Fibroblast of skin of abdomen (primary cell): ENCODE data around the gene SCYL1.
"Not testable (repeated sequence)": the region's sequence is repeated elsewhere in the genome, so short reads cannot be mapped to it uniquely, and the experiment has no call there.

Experiments used
- DNase-seq: peaks from one replicate; pipeline ENCODE4 v3.0.0-alpha.2; 2013

SCYL1 gene

GRCh38 chr11:65555693-65556231, 30.9 kb downstream of the SCYL1 start:
- DNase-seq, result peak; percentile 72

GRCh38 chr11:65556470-65557279, 31.8 kb downstream of the SCYL1 start:
- no peak for DNase-seq

- no peak for DNase-seq
Observed at GRCh38 chr11:65557280-65558001, 32.6 kb downstream of the SCYL1 start.

GRCh38 chr11:65558002-65558929, 33.4 kb downstream of the SCYL1 start, which contains the start of gene LTBP3:
TSS of gene LTBP3 (minus strand) at chr11:65558359. CDS start at chr11:65557959, 400 bp downstream.
- peak; percentile 87 for DNase-seq

GRCh38 chr11:65558930-65559509, 34.1 kb downstream of the SCYL1 start:
- peak; percentile 45 for DNase-seq

- no peak for DNase-seq
Observed at GRCh38 chr11:65559535-65559934, 34.7 kb downstream of the SCYL1 start.

- peak; percentile 45 for DNase-seq
Observed at GRCh38 chr11:65559951-65560537, 35.2 kb downstream of the SCYL1 start.

- DNase-seq, result peak; percentile 76
Observed at GRCh38 chr11:65560555-65561418, 35.9 kb downstream of the SCYL1 start.

GRCh38 chr11:65562020-65562419, 37.1 kb downstream of the SCYL1 start:
- no peak for DNase-seq

GRCh38 chr11:65562788-65563187, 37.9 kb downstream of the SCYL1 start:
- no peak for DNase-seq

GRCh38 chr11:65563601-65564000, 38.7 kb downstream of the SCYL1 start:
- no peak for DNase-seq

- DNase-seq, result not testable (repeated sequence)
Observed at GRCh38 chr11:65564879-65565559, 40.1 kb downstream of the SCYL1 start.

- DNase-seq, result no peak
Observed at GRCh38 chr11:65565624-65566453, 41.0 kb downstream of the SCYL1 start.

GRCh38 chr11:65569164-65569972, 44.5 kb downstream of the SCYL1 start:
- DNase-seq, result no peak

- peak; percentile 99 for DNase-seq
Observed at GRCh38 chr11:65569973-65570918, 45.4 kb downstream of the SCYL1 start, which contains the start of gene ZNRD2. TSS of gene ZNRD2 (plus strand) at chr11:65570477. CDS start at chr11:65570492, 15 bp downstream.

GRCh38 chr11:65571420-65571819, 46.5 kb downstream of the SCYL1 start:
- DNase-seq, result no peak

GRCh38 chr11:65571940-65572339, 47.1 kb downstream of the SCYL1 start:
- peak; percentile 51 for DNase-seq
